NCI-H2227 treated with DMSO at 0.1 percent for 48 hours (cell line): ENCODE measurements around the gene DPYSL4.

Experiments used
- DNase-seq: peaks from one replicate; lab custom pipeline; 2025; lab: John Stamatoyannopoulos, UW

The DPYSL4 gene

GRCh38 chr10:132228616-132229015 lies 41.9 kb downstream of the DPYSL4 start:
- DNase-seq = no peak

GRCh38 chr10:132229096-132229495 lies 42.3 kb downstream of the DPYSL4 start:
- DNase-seq = no peak

- no peak for DNase-seq
These were observed 43.2 kb downstream of the DPYSL4 start for GRCh38 chr10:132229834-132230556.

- DNase-seq = no peak
These were observed 43.9 kb downstream of the DPYSL4 start for GRCh38 chr10:132230557-132231210.

GRCh38 chr10:132231656-132232022 lies 44.9 kb downstream of the DPYSL4 start:
- no peak for DNase-seq

GRCh38 chr10:132232023-132232951 lies 45.5 kb downstream of the DPYSL4 start:
- DNase-seq = no peak

- DNase-seq = no peak
These were observed 46.2 kb downstream of the DPYSL4 start for GRCh38 chr10:132232981-132233380.

- DNase-seq = no peak
These were observed 46.8 kb downstream of the DPYSL4 start for GRCh38 chr10:132233501-132234085.

GRCh38 chr10:132234860-132235259 lies 48.1 kb downstream of the DPYSL4 start:
- no peak for DNase-seq

- DNase-seq = no peak
These were observed 49.4 kb downstream of the DPYSL4 start for GRCh38 chr10:132236161-132236560.

- DNase-seq = no peak
These were observed 50.1 kb downstream of the DPYSL4 start for GRCh38 chr10:132236881-132237280.

- DNase-seq = no peak
These were observed 50.6 kb downstream of the DPYSL4 start for GRCh38 chr10:132237396-132237795.

GRCh38 chr10:132237871-132238270 lies 51.1 kb downstream of the DPYSL4 start:
- DNase-seq = no peak

GRCh38 chr10:132238371-132239125 lies 51.8 kb downstream of the DPYSL4 start:
- DNase-seq = no peak

GRCh38 chr10:132239126-132240031 lies 52.6 kb downstream of the DPYSL4 start:
- no peak for DNase-seq

- DNase-seq = no peak
These were observed 53.4 kb downstream of the DPYSL4 start for GRCh38 chr10:132240156-132240555.

GRCh38 chr10:132240581-132240980 lies 53.8 kb downstream of the DPYSL4 start:
- no peak for DNase-seq

GRCh38 chr10:132241086-132241485 lies 54.3 kb downstream of the DPYSL4 start:
- DNase-seq = no peak

- DNase-seq = no peak
These were observed 54.7 kb downstream of the DPYSL4 start for GRCh38 chr10:132241496-132241895.

- DNase-seq = no peak
These were observed 55.5 kb downstream of the DPYSL4 start for GRCh38 chr10:132242103-132242840.
